Activated T-helper 2 cell treated with anti-CD3 and anti-CD28 coated beads, Interferon-gamma antibody, Interleukin-2, Interleukin-4, amounts not matched to agents 10 μg/mL and 5 μg/mL and 100 μg/mL, durations not matched to agents 14 hours and 24 hours and 36 hours (primary cell): ENCODE data around the gene LPCAT2. TPM values are rescaled to one million over a fixed set of nuclear protein-coding genes. Genes with fewer than 3 reads are reported as not detected.

Experiments
- DNase-seq: peaks from one replicate; pipeline ENCODE4 v3.0.0; 2021; ENCODE audit warnings: low spot score
- H3K27ac Mint-ChIP-seq: one replicate; pipeline ENCODE4 v1.8.0; 2021; ENCODE audit warnings: mixed read lengths
- H3K27me3 Mint-ChIP-seq: one replicate; pipeline ENCODE4 v1.8.0; 2021; ENCODE audit warnings: low read depth, mixed read lengths
- H3K36me3 Mint-ChIP-seq: one replicate; pipeline ENCODE4 v1.8.0; 2021; ENCODE audit warnings: low read depth, mixed read lengths
- H3K4me1 Mint-ChIP-seq: one replicate; pipeline ENCODE4 v1.8.0; 2021; ENCODE audit warnings: low read depth, mixed read lengths
- H3K4me3 Mint-ChIP-seq: one replicate; pipeline ENCODE4 v1.8.0; 2021; ENCODE audit warnings: low read depth, mild to moderate bottlenecking, moderate library complexity, mixed read lengths
- H3K9me3 Mint-ChIP-seq: one replicate; pipeline ENCODE4 v1.8.0; 2021; ENCODE audit warnings: mixed read lengths
- intact Hi-C: fragments of 100-400 bp; cut with micrococcal nuclease; formaldehyde crosslinking; loops from one replicate; pipeline ENCODE4 v1.15.1; 2023
- total RNA-seq: library from RNA; stranded (reverse); gene quantifications from 2 replicates; pipeline ENCODE4 v1.2.3, GENCODE V29; 2022

The LPCAT2 gene, protein sequence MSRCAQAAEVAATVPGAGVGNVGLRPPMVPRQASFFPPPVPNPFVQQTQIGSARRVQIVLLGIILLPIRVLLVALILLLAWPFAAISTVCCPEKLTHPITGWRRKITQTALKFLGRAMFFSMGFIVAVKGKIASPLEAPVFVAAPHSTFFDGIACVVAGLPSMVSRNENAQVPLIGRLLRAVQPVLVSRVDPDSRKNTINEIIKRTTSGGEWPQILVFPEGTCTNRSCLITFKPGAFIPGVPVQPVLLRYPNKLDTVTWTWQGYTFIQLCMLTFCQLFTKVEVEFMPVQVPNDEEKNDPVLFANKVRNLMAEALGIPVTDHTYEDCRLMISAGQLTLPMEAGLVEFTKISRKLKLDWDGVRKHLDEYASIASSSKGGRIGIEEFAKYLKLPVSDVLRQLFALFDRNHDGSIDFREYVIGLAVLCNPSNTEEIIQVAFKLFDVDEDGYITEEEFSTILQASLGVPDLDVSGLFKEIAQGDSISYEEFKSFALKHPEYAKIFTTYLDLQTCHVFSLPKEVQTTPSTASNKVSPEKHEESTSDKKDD
- 4.1 and 4.7 TPM in 2 replicates for total RNA-seq

DNA sequence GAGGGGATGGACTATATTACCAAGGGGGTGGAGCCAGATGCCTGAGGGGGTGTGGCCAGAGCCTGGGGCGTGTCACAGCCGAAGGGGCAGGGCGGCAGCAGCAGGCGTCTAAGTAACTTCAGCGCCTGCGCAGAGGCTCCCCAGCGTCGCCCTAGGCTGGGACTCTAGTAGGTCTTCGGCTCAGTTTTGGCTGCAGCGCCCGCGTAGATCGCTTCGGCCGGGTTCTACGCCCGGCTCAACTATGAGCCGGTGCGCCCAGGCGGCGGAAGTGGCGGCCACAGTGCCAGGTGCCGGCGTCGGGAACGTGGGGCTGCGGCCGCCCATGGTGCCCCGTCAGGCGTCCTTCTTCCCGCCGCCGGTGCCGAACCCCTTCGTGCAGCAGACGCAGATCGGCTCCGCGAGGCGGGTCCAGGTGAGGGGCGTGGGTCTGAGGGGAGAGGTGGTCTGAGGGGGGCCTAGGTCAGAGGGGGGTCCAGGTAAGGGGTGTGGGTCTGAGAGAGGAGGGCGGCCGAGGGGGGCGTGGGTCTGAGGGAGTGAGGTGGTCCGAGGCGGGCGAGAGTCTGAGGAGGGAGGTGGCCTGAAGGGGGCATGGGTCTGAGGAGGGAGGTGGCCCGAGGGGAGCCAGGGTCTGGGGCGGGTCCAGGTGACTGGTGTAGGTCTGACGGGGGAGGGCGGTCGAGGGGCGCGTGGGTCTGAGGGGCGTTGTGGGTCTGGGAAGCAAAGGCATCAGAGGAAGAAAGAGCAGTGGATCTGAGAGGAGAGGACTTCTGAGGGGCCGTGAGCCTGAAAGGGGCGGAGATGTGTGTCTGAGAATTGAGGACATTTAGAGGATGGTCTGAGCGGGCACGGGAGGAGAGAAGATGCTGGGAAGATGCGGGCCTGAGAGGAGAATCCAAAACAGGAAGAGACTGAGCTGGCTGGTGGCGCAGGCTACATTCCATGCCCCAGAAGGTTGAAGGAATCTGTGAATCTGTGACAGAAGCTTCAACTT, at the start of gene LPCAT2:
Gene LPCAT2, plus strand, starts transcription at position 132 of the 991 bp plus-strand sequence. Its CDS starts 110 bp downstream, at position 242.
- peak; percentile 64 for DNase-seq
- peaks cover 13% of the 10 kb centered on the region for H3K36me3 Mint-ChIP-seq
- no peak within 1 kb of the TSS for H3K27ac Mint-ChIP-seq
- H3K4me3 Mint-ChIP-seq, result peak within 1 kb of the TSS; percentile 73
- peaks cover 11% of the 10 kb centered on the region for H3K4me1 Mint-ChIP-seq
- peaks cover 28% of the 10 kb centered on the region for H3K27me3 Mint-ChIP-seq
- peaks cover 21% of the 10 kb centered on the region for H3K9me3 Mint-ChIP-seq
- intact Hi-C loops, result loop anchor here (1.0 kb wide), 1 partner anchor 9 kb away; no protein-coding TSS in a partner anchor

GRCh38 chr16:55462241-55462640, 46.6 kb upstream of the LPCAT2 start:
- Mint-ChIP-seq H3K27me3 (peaks cover 7% of the 10 kb centered on the region), H3K9me3 (no peaks in the 10 kb centered on the region), H3K27ac (no peak overlapping the region), H3K36me3 (no peaks in the 10 kb centered on the region), H3K4me3 (no peak overlapping the region), H3K4me1 (peaks cover 4% of the 10 kb centered on the region)
- intact Hi-C loops, result no loop called here
- DNase-seq, result no peak

- Mint-ChIP-seq H3K4me3 (no peak overlapping the region), H3K36me3 (no peaks in the 10 kb centered on the region), H3K27me3 (peaks cover under 1% of the 10 kb centered on the region), H3K9me3 (no peaks in the 10 kb centered on the region), H3K27ac (no peak overlapping the region), H3K4me1 (peaks cover 4% of the 10 kb centered on the region)
- intact Hi-C loops, result loop anchor here (2.0 kb wide), 1 partner anchor 378 kb away; no protein-coding TSS in a partner anchor
- DNase-seq, result no peak
Observed at GRCh38 chr16:55464375-55464774, 44.5 kb upstream of the LPCAT2 start.

DNA sequence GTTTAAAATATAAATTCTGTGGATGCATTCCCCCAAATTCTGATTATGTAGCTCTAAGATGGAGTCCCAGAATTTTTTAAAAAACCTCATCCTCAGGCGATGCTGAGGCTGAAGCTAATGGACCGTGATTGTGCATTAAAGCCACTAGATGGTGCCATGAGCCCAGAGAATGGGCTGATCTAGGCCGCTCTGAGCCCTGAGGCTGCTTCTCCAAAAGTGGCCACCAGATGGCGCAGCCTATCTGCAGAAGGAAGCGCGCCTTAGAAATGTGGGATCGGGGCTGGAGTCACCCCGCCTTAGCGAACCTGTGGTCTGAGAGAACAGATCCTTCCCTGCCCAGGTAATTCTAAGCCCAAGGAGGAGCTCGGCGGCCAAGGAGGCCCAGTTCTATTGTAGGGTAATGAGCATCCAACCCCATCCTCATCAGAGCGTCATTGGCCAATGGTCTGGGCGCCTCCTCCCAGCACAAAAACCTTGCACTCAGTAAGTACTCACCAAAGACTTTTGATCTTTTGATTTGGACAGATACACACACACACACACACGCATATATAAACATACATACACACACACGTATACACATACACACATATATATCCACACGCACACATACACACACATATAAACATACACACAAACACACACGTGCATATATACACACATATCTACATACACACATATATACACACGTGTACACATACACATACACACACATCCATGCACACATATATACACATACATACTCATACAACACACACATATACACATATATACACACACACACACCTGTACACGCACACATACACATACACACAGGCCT, 43.6 kb upstream of the LPCAT2 start:
- no peaks in the 10 kb centered on the region for H3K36me3 Mint-ChIP-seq
- no peak overlapping the region for H3K27ac Mint-ChIP-seq
- no peak overlapping the region for H3K4me3 Mint-ChIP-seq
- DNase-seq, result peak; percentile 73
- H3K9me3 Mint-ChIP-seq, result no peaks in the 10 kb centered on the region
- peaks cover 3% of the 10 kb centered on the region for H3K27me3 Mint-ChIP-seq
- intact Hi-C loops, result loop anchor here (1.0 to 2.0 kb wide), 3 partner anchors 78 to 378 kb away; no protein-coding TSS in a partner anchor
- peaks cover 4% of the 10 kb centered on the region for H3K4me1 Mint-ChIP-seq

- intact Hi-C loops, result no loop called here
- H3K9me3 Mint-ChIP-seq, result no peaks in the 10 kb centered on the region
- no peaks in the 10 kb centered on the region for H3K36me3 Mint-ChIP-seq
- no peak overlapping the region for H3K27ac Mint-ChIP-seq
- no peak for DNase-seq
- peaks cover 3% of the 10 kb centered on the region for H3K27me3 Mint-ChIP-seq
- no peak overlapping the region for H3K4me3 Mint-ChIP-seq
- H3K4me1 Mint-ChIP-seq, result peaks cover 5% of the 10 kb centered on the region
Observed at GRCh38 chr16:55466209-55466608, 42.7 kb upstream of the LPCAT2 start.

GRCh38 chr16:55467898-55468297, 41.0 kb upstream of the LPCAT2 start:
- Mint-ChIP-seq H3K36me3 (peaks cover 4% of the 10 kb centered on the region), H3K27ac (no peak overlapping the region)

DNA sequence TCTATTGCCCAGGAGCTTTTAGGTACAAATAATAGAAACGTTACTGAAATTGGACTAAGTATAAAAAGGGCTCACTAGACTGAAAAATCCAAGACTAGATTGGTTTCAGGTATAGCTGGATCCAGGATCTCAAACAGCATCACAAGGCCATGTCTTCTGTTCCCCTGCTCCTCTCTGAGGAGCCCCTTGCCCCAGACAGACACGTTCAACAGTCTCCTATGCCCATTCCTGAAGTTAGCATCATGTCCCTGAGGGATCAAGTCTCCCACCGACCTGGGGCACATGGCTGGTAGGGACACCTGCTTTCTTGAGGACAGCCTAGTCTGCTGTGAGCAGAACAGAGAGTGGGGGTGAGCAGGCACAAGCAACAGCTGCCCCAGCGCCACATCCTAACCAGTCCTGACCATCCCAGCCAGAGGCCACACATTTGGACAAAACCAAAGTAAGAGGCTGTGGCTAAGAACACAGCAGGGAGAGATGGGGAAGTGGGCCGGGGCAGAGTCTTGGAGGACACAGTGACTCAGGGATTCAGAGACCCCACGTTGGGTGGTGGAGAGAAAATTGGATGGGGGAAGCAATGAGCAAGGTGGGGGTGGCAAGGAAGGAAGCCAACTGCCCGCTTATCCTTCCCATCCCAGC, 40.4 kb upstream of the LPCAT2 start:
- Mint-ChIP-seq H3K27me3 (peaks cover 3% of the 10 kb centered on the region), H3K36me3 (peaks cover 4% of the 10 kb centered on the region), H3K9me3 (peaks cover 4% of the 10 kb centered on the region)

More at GRCh38 chr16:55467898-55468297, 41.0 kb upstream of the LPCAT2 start:
- DNase-seq, result no peak
- Mint-ChIP-seq H3K4me3 (no peak overlapping the region), H3K27me3 (peaks cover 3% of the 10 kb centered on the region), H3K9me3 (peaks cover 4% of the 10 kb centered on the region), H3K4me1 (peaks cover 15% of the 10 kb centered on the region)
- intact Hi-C loops, result no loop called here

DNA sequence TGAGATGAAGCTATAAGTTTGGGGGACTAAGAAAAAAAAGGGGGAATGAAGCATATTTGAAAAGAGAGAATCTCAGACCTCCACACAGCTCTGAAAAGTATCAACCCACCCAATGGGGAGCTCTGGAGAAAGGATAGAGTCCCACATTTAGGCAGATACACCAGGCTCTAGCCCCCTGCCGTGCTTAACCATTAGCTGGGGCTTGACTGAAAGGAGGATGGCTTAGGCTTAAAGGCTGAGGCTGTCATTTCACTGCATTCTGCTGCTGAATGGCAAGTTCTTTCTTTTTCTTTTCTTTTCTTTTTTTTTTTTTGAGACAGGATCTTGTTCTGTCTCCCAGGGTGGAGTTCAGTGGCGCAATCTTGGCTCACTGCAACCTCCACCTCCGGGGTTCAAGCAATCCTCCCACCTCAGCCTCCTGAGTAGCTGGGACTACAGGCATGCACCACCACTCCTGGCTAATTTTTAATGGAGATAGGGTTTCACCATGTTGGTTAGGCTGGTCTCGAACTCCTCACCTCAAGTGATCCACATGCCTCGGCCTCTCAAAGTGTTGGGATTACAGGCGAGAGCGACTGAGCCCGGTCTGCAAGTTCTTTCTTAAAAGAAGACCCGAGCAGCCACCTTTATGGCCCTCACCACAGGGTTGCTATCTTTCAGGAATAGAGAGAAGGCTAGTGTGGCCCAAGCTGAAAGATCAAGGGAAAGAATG, 38.9 kb upstream of the LPCAT2 start:
- Mint-ChIP-seq H3K27ac (no peak overlapping the region), H3K9me3 (peaks cover 4% of the 10 kb centered on the region), H3K4me1 (peaks cover 17% of the 10 kb centered on the region), H3K36me3 (peaks cover 4% of the 10 kb centered on the region), H3K4me3 (no peak overlapping the region), H3K27me3 (peaks cover 5% of the 10 kb centered on the region)
- intact Hi-C loops, result loop anchor here (10.0 kb wide), 1 partner anchor 725 kb away; the partner anchor contains the start of gene GNAO1
- DNase-seq, result no peak

More for the DNA sequence above, 40.4 kb upstream of the LPCAT2 start:
- DNase-seq, result no peak
- Mint-ChIP-seq H3K27ac (no peak overlapping the region), H3K4me3 (no peak overlapping the region), H3K4me1 (peaks cover 17% of the 10 kb centered on the region)
- intact Hi-C loops, result no loop called here

DNA sequence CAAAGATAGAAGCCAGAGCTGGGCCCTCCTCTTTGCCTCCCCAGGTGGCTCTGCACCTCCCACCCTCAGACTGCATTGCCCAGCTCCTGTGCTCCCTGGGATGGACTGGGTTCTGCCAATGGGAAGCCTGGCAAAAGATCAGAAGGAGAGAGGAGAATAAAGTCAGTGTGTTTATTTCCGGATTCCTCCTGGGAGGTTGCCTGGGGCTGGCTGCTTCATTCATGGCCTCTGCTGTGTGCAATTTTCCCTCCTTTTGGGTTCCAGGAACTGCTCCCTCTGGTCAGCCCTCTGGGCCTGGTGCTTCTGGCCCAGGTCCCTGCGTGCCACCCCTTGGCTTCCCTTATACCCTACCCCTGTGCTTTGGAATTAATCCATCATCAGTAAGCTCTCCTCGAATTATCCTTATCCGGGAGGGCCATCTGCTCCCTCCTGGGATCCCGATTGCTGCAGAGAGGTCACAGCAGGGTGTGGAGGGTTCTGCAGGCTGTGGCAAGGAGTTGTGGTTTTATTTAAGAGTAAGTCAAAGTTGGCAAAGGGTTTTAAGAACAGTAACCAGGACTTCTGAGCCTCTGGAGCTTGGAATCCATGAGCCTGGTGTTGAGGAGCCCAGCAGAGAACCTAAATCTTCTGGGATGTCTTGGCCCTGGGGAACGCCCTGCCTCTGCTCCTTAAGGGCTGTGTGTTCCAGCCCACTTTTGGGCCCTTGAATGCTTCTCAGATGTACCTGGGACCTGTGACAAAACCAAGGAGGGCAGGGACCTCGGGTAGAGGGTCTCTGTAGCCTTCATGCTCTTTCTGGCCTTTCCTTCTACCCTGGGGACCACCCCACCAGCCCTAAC, 38.1 kb upstream of the LPCAT2 start:
- Mint-ChIP-seq H3K9me3 (peaks cover 4% of the 10 kb centered on the region), H3K27me3 (peaks cover 5% of the 10 kb centered on the region), H3K4me1 (peaks cover 14% of the 10 kb centered on the region), H3K4me3 (no peak overlapping the region), H3K27ac (no peak overlapping the region), H3K36me3 (peaks cover 4% of the 10 kb centered on the region)
- intact Hi-C loops, result loop anchor here (1.0 to 10.0 kb wide), 2 partner anchors 30 to 724 kb away; partner anchors contain the start of gene GNAO1
- no peak for DNase-seq

- peaks cover 4% of the 10 kb centered on the region for H3K9me3 Mint-ChIP-seq
- H3K4me3 Mint-ChIP-seq, result no peak overlapping the region
- intact Hi-C loops, result loop anchor here (1.0 to 10.0 kb wide), 2 partner anchors 29 to 723 kb away; partner anchors contain the start of gene GNAO1
- H3K27me3 Mint-ChIP-seq, result peaks cover 5% of the 10 kb centered on the region
- H3K36me3 Mint-ChIP-seq, result peaks cover 4% of the 10 kb centered on the region
- H3K4me1 Mint-ChIP-seq, result peaks cover 14% of the 10 kb centered on the region
- DNase-seq, result no peak
- peak overlapping the region; percentile 85 for H3K27ac Mint-ChIP-seq
Observed at GRCh38 chr16:55471448-55472097, 37.3 kb upstream of the LPCAT2 start.
